CD14-positive monocyte (primary cell): ENCODE results near the gene ARSK. TPM values are rescaled to one million over a fixed set of nuclear protein-coding genes. Genes with fewer than 3 reads are reported as not detected.

Experiments used
- DNase-seq, 3 donors: peaks; one replicate each; pipeline ENCODE4 v3.0.0-alpha.2; 2011 to 2022
- H2AFZ ChIP-seq: 2 replicates; pipeline ENCODE4 v1.6.0; 2012; ENCODE audit warnings: mild to moderate bottlenecking, low read depth, low read length, inconsistent platforms; ENCODE audit not compliant: insufficient read depth, poor library complexity, severe bottlenecking
- H3K27ac ChIP-seq, 2 donors: 1 replicate in 1 of 2; 2 replicates in 1 of 2; pipeline ENCODE4 v1.5.1; 2012 to 2013; ENCODE audit warnings: low read length in 2 of 2, control low read depth in 1 of 2, inconsistent platforms in 1 of 2, low read depth in 1 of 2, mild to moderate bottlenecking in 1 of 2
- H3K27me3 ChIP-seq, 2 donors: one replicate each; pipeline versions ENCODE4 v1.6.0 to v1.6.1; 2011 to 2013; ENCODE audit warnings: low read length in 2 of 2; ENCODE audit not compliant: control insufficient read depth in 2 of 2, insufficient read depth in 2 of 2
- H3K36me3 ChIP-seq, 2 donors: replicated peaks in 1 of 2; 1 replicate in 1 of 2; 2 replicates in 1 of 2; pipeline versions ENCODE4 v1.5.1 to v1.6.1; 2012 to 2013; ENCODE audit warnings: low read length in 2 of 2, control low read depth in 1 of 2, inconsistent platforms in 1 of 2, mild to moderate bottlenecking in 1 of 2; ENCODE audit not compliant: insufficient read depth in 2 of 2, control insufficient read depth in 1 of 2
- H3K4me1 ChIP-seq, 2 donors: 1 replicate in 1 of 2; 2 replicates in 1 of 2; pipeline versions ENCODE4 v1.5.1 to v1.6.1; 2012 to 2013; ENCODE audit warnings: low read length in 2 of 2, control low read depth in 1 of 2, inconsistent platforms in 1 of 2, mild to moderate bottlenecking in 1 of 2, moderate library complexity in 1 of 2; ENCODE audit not compliant: insufficient read depth in 2 of 2, control insufficient read depth in 1 of 2
- H3K4me2 ChIP-seq: replicated peaks from 2 replicates; pipeline ENCODE3; 2012; ENCODE audit warnings: low read length, moderate library complexity, mild to moderate bottlenecking; ENCODE audit not compliant: poor library complexity, severe bottlenecking; ENCODE audit errors: extremely low read depth
- H3K4me3 ChIP-seq, 3 experiments: fragments of 200-600 bp in 1 of 3; sonication (generic) in 1 of 3; replicated peaks in 1 of 3; 1 replicate in 2 of 3; 2 replicates in 1 of 3; pipeline ENCODE4 v1.5.1; 2011 to 2013; ENCODE audit warnings: low read length in 3 of 3, mild to moderate bottlenecking in 3 of 3, control low read depth in 2 of 3, low read depth in 2 of 3, inconsistent platforms in 1 of 3, moderate library complexity in 1 of 3
- H3K79me2 ChIP-seq: 2 replicates; pipeline ENCODE4 v1.6.0; 2012; ENCODE audit warnings: mild to moderate bottlenecking, control low read depth, inconsistent platforms, low read length, moderate library complexity; ENCODE audit not compliant: insufficient read depth
- H3K9ac ChIP-seq: 2 replicates; pipeline ENCODE4 v1.6.0; 2017; ENCODE audit warnings: low read length, mild to moderate bottlenecking; ENCODE audit not compliant: insufficient read depth, poor library complexity, severe bottlenecking
- H3K9me3 ChIP-seq, 2 donors: replicated peaks in 1 of 2; 1 replicate in 1 of 2; 2 replicates in 1 of 2; pipeline versions ENCODE4 v1.5.1 to v1.6.1; 2012 to 2013; ENCODE audit warnings: low read length in 2 of 2, control low read depth in 1 of 2; ENCODE audit not compliant: control insufficient read depth in 1 of 2, insufficient read depth in 1 of 2
- H4K20me1 ChIP-seq: 2 replicates; pipeline ENCODE4 v1.6.0; 2012; ENCODE audit warnings: mild to moderate bottlenecking, low read length, control low read depth, moderate library complexity; ENCODE audit not compliant: insufficient read depth
- H3K27ac Mint-ChIP-seq, 7 donors: one replicate each; pipeline ENCODE4 v1.8.0; 2020; ENCODE audit warnings: mild to moderate bottlenecking in 7 of 7, mixed read lengths in 7 of 7, moderate library complexity in 6 of 7, inconsistent platforms in 2 of 7
- H3K27me3 Mint-ChIP-seq, 3 donors: one replicate each; pipeline ENCODE4 v1.8.0; 2021 to 2022; ENCODE audit warnings: low read depth in 3 of 3, mild to moderate bottlenecking in 3 of 3, mixed read lengths in 3 of 3, moderate library complexity in 3 of 3, inconsistent platforms in 1 of 3
- H3K36me3 Mint-ChIP-seq, 2 donors: one replicate each; pipeline ENCODE4 v1.8.0; 2020; ENCODE audit warnings: mixed read lengths in 2 of 2, inconsistent platforms in 1 of 2, mild to moderate bottlenecking in 1 of 2
- H3K4me1 Mint-ChIP-seq: one replicate; pipeline ENCODE4 v1.8.0; 2020; ENCODE audit warnings: mild to moderate bottlenecking, mixed read lengths
- H3K4me3 Mint-ChIP-seq, 2 donors: one replicate each; pipeline ENCODE4 v1.8.0; 2020; ENCODE audit warnings: mild to moderate bottlenecking in 2 of 2, mixed read lengths in 2 of 2, moderate library complexity in 1 of 2
- H3K9me3 Mint-ChIP-seq, 7 donors: one replicate each; pipeline ENCODE4 v1.8.0; 2020 to 2022; ENCODE audit warnings: mixed read lengths in 7 of 7, mild to moderate bottlenecking in 6 of 7, moderate library complexity in 6 of 7, inconsistent platforms in 2 of 7
- WGBS: methylation state at CpG from one replicate; pipeline ENCODE4 v1.1.5; 2013; ENCODE audit warnings: missing lambda C conversion rate; ENCODE audit not compliant: insufficient coverage; 5-methylcytosine and 5-hydroxymethylcytosine counted together
- intact Hi-C, 2 donors: fragments of 100-400 bp; cut with micrococcal nuclease; formaldehyde crosslinking; loops; one replicate each; pipeline versions ENCODE4 v1.15.0 to v1.15.1; 2023
- polyA plus RNA-seq, 3 donors: library from polyadenylated mRNA; depleted of rRNA in 1 of 3; unstranded in 2 of 3; stranded (reverse) in 1 of 3; fragments of 300-500 nt in 2 of 3; fragments of >200 nt in 1 of 3; fragmentation: Illumina TruSeq in 2 of 3; gene quantifications; 1 replicate in 2 of 3; 2 replicates in 1 of 3; pipeline ENCODE4 v1.2.3, GENCODE V29; 2012 to 2021
- TF ChIP-seq, protein P1 (sequence below): fragments of 200-600 bp; IDR thresholded peaks from one replicate; pipeline ENCODE4 v1.8.0; 2022; ENCODE audit warnings: antibody characterized with exemption, mild to moderate bottlenecking

The ARSK gene
- polyA plus RNA-seq, 3 donors = 0.67 to 1.3 (median 1.3) TPM

DNA sequence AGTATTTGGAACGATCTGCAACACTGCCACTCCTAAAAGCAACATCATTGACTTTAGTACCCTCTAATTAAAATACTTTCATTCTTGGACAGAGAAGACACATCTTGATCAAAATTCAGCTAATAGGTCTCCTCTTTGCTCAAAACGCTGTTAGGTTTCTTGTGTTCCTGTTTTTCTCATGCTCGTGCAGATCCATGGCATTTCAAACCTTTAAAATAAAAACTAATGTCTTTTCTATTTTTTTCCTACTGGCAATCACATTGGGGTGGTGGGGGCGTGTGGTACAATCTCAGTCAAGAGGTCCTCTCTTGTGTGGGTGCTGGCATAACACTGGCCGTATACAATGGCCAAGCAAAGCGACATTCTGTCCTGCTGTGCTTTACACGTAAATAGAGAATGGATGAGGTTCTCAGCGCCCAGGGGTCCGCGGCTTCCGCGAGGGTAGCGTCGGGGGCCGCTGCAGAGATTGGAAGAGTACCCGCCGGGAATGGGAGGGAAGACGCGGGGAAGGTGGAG lies 64.7 kb downstream of the ARSK start:
- WGBS = 0% methylated on average over 10 of the region's 19 CpGs
- peak overlapping the region; percentile 99 for H3K4me2 ChIP-seq
- no peaks in the 10 kb centered on the region for H3K36me3 ChIP-seq
- H3K4me1 ChIP-seq = peaks cover 25 to 38% of the 10 kb centered on the region in 2 donors
- H3K27ac ChIP-seq = no peak overlapping the region
- H3K9ac ChIP-seq = peak overlapping the region; percentile 55
- H4K20me1 ChIP-seq = no peaks in the 10 kb centered on the region
- H3K36me3 Mint-ChIP-seq = no peaks in the 10 kb centered on the region
- H3K27ac Mint-ChIP-seq = no peak overlapping the region
- H3K27me3 Mint-ChIP-seq = peaks cover 22 to 34% (median 24%) of the 10 kb centered on the region in 3 donors
- H3K4me3 ChIP-seq = peak overlapping the region; percentile 45 to 81 (median 53)
- H2AFZ ChIP-seq = peak overlapping the region; percentile 88
- peak overlapping the region; percentile 89 to 98 for H3K4me3 Mint-ChIP-seq
- no peak for DNase-seq
- TF ChIP-seq, protein P1, sequence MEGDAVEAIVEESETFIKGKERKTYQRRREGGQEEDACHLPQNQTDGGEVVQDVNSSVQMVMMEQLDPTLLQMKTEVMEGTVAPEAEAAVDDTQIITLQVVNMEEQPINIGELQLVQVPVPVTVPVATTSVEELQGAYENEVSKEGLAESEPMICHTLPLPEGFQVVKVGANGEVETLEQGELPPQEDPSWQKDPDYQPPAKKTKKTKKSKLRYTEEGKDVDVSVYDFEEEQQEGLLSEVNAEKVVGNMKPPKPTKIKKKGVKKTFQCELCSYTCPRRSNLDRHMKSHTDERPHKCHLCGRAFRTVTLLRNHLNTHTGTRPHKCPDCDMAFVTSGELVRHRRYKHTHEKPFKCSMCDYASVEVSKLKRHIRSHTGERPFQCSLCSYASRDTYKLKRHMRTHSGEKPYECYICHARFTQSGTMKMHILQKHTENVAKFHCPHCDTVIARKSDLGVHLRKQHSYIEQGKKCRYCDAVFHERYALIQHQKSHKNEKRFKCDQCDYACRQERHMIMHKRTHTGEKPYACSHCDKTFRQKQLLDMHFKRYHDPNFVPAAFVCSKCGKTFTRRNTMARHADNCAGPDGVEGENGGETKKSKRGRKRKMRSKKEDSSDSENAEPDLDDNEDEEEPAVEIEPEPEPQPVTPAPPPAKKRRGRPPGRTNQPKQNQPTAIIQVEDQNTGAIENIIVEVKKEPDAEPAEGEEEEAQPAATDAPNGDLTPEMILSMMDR = no peak
- H3K79me2 ChIP-seq = no peaks in the 10 kb centered on the region
- no peaks in the 10 kb centered on the region for H3K9me3 ChIP-seq
- intact Hi-C loops = no loop called here
- peaks cover 32% of the 10 kb centered on the region for H3K4me1 Mint-ChIP-seq
- H3K27me3 ChIP-seq = peaks cover 22 to 25% of the 10 kb centered on the region in 2 donors
- peaks cover 0 to 4% (median 0%) of the 10 kb centered on the region in 7 donors for H3K9me3 Mint-ChIP-seq

DNA sequence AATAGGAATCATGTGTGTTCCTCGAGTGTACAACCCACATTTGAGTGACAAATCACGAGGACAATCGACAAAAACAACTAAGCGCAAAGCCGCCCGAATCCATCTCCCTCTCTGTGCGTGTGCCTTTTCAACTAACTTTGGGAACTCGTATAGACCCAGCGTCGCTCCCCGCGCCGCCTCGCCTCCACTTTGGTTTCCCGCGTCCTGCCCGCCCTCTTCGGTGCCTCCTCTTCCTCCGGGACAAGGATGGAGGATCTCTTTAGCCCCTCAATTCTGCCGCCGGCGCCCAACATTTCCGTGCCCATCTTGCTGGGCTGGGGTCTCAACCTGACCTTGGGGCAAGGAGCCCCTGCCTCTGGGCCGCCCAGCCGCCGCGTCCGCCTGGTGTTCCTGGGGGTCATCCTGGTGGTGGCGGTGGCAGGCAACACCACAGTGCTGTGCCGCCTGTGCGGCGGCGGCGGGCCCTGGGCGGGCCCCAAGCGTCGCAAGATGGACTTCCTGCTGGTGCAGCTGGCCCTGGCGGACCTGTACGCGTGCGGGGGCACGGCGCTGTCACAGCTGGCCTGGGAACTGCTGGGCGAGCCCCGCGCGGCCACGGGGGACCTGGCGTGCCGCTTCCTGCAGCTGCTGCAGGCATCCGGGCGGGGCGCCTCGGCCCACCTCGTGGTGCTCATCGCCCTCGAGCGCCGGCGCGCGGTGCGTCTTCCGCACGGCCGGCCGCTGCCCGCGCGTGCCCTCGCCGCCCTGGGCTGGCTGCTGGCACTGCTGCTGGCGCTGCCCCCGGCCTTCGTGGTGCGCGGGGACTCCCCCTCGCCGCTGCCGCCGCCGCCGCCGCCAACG lies 65.3 kb downstream of the ARSK start, which contains the start of gene GPR150:
TSS of gene GPR150 (plus strand) at position 58 of the 840 bp plus-strand sequence. CDS start at position 247, 189 bp downstream.
- Histone ChIP-seq H3K4me3 (peak within 1 kb of the TSS; percentile 53 to 81 (median 63)), H3K79me2 (no peaks in the 10 kb centered on the region), H3K9ac (peak within 1 kb of the TSS; percentile 55), H3K4me1 (peaks cover 25 to 38% of the 10 kb centered on the region in 2 donors), H3K27me3 (peaks cover 22 to 25% of the 10 kb centered on the region in 2 donors), H3K9me3 (no peaks in the 10 kb centered on the region), H3K4me2 (peak within 1 kb of the TSS; percentile 99), H3K36me3 (no peaks in the 10 kb centered on the region), H3K27ac (no peak within 1 kb of the TSS), H2AFZ (peak within 1 kb of the TSS; percentile 88), H4K20me1 (no peaks in the 10 kb centered on the region)
- H3K36me3 Mint-ChIP-seq = no peaks in the 10 kb centered on the region
- peaks cover 29% of the 10 kb centered on the region for H3K4me1 Mint-ChIP-seq
- under 1% methylated on average over 85 of the region's 85 CpGs for WGBS
- peak; percentile 30 to 57 (median 44) for DNase-seq
- TF ChIP-seq, protein P1 = peak; percentile 25
- H3K27me3 Mint-ChIP-seq = peaks cover 22 to 34% (median 24%) of the 10 kb centered on the region in 3 donors
- H3K27ac Mint-ChIP-seq = peak within 1 kb of the TSS in 1 of 7 donors; percentile 36
- intact Hi-C loops = no loop called here
- H3K4me3 Mint-ChIP-seq = peak within 1 kb of the TSS; percentile 89 to 98
- peaks cover 0 to 4% (median 0%) of the 10 kb centered on the region in 7 donors for H3K9me3 Mint-ChIP-seq
